Hypothalamus (tissue), 51 donors: ENCODE data around the gene RPS21.
"Not testable (repeated sequence)": the region's sequence is repeated elsewhere in the genome, so short reads cannot be mapped to it uniquely, and the experiment has no call there.

ENCODE experiments used
- DNase-seq, 51 donors: peaks; one replicate each; lab custom pipeline; 2025; lab: John Stamatoyannopoulos, UW

Gene RPS21

DNA sequence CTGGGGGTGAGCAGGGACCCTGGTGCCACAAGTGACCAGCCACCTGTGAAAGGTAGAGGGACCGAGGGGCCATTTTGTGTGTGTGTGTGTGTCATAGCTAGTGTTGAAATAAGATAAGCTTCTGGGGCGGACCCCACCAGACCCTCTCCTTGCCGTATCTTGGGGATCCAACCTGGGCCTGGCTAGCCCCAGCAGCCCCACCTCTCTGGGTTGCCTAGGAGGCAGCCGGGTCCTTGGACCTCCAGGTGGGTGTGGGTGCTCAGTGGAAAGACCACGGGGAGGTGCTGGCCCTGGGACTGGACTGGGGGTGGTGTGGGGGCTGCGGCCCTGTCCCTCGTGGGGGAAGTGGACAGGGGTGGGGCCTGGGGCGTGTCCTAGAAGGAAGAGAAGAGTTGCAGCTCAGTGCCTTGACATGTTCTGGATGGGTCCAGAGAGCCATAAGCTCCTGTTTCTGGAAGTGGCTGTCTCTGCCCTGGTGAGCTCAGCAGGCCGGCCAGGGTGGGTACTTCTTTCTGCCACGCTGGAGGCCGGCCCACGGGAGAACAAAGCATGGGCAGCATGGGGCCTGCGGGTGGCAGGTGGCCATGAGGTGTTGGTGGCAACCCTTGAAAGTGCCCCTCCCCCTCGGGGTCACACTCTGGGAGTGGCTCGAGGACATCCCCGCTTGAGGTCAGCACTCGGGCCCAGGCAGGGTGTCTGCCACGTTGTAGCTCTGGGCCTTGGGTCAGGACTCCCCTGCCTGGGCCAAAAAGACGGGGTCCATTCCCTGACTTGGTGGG is 32.0 kb downstream of the RPS21 start:
- no peak for DNase-seq

DNA sequence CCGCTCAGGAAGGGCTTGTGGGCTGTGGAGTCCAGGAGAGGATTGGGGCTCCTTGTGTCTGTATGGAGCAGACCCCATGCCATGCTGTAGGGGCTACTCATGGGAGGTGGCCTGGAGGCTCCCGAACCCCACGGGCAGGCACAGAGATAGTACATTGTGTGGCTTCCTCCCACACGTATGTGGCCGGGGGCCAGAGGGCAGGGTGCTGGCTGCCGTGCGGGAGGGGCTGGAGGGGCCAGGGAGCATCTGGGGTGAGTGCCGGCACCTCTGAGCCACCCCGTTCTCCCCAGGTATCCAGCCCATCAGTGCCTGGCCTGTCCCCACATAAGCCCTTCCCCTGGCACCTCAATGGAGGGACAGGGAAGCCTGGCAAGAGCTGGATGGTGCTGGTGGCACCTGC is 32.9 kb downstream of the RPS21 start:
- DNase-seq: no peak

DNA sequence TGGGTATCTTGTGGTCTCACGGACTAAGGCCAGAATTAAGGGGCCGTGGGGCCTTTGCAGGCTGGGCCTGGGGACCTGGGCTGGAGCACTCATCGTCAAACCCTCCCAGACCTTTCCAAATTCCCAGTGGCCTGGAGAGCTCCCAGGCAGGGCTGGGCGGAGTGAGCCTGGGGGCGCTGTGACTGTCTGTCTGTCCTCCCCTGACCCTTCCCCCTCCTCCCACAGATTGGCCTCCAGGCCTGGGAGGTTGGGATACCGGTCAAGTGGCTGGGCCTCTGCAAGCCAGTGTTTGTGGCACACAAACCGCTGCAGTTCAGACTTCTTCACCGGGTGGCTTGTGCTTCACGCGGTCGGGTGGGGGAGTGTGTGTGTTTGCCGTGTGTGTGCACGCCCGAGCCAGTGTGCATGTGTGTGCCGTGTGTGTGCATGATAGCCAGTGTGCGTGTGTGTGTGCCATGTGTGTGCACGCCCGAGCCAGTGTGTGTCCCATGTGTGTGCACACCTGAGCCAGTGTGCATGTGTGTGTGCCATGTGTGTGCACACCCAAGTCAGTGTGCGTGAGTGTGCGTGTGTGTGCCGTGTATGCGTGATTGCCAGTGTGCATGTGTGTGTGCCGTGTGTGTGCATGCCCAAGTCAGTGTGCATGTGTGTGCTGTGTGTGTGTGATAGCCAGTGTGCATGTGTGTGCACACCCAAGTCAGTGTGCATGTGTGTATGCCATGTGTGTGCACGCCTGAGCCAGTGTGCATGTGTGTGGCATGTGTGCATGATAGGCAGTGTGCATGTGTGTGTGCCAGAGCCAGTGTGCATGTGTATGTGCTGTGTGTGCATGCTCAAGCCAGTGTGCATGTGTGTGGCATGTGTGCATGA is 34.2 kb downstream of the RPS21 start:
- no peak for DNase-seq

DNA sequence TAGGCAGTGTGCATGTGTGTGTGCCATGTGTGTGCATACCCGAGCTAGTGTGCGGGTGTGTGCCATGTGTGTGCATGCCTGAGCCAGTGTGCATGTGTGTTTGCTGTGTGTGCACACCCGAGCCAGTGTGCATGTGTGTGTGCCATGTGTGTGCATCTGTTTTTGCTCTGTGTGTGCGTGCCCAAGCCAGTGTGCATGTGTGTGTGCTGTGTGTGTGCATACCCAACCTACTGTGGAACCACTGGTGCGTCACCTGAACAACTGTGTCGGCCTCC is 34.8 kb downstream of the RPS21 start:
- no peak for DNase-seq

DNA sequence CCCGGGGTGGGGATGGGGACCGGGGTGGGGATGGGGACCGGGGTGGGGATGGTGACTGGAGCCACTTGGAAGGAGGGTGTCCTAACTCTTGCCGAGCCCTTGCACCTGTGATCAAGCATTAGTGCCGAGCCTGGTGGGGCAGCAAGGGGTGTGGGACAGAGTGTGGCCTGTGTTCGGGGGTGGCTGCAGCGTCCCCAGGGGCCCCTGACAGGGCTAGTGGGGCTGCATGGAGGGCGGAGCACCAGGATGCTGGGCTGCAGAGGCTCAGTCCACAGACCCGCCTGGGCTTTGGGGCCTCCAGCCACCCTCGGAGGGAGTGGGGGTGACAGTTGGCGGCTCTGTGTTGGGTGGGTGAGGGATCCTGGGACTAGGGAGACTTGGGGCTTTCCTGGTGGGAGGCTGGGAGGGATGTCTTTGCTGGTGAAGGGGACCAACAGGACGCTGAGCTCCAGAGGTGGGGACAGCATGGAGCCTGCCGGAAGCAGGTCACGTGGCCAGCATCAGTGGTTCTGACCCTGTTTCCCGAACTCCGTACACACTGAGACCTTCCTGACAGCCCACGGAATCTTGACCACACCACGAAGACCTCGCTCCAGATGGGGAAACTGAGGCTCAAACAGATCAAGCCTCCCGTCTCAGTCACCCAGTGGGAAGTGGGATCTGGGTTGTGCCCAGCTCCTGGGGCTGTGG is 35.9 kb downstream of the RPS21 start:
- no peak for DNase-seq

DNA sequence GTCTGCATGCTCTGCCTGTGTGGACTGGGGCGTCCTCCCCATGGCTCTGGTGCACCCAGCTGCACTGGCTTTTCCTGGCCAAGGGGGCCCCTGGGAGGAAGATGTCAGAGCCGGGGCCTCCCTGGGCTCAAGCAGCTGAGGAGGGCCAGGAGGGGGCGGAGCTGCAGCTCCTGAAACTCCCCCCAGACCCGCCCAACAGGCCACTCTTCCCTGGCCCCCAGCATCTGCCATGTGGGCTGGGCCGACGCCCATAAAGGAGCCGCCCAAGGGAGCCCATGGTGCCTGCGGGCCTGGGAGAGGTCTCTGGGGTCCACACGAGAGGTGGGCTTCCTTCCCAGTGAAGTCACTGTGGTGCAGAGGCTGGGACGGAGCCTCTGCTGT is 36.4 kb downstream of the RPS21 start:
- no peak for DNase-seq

DNA sequence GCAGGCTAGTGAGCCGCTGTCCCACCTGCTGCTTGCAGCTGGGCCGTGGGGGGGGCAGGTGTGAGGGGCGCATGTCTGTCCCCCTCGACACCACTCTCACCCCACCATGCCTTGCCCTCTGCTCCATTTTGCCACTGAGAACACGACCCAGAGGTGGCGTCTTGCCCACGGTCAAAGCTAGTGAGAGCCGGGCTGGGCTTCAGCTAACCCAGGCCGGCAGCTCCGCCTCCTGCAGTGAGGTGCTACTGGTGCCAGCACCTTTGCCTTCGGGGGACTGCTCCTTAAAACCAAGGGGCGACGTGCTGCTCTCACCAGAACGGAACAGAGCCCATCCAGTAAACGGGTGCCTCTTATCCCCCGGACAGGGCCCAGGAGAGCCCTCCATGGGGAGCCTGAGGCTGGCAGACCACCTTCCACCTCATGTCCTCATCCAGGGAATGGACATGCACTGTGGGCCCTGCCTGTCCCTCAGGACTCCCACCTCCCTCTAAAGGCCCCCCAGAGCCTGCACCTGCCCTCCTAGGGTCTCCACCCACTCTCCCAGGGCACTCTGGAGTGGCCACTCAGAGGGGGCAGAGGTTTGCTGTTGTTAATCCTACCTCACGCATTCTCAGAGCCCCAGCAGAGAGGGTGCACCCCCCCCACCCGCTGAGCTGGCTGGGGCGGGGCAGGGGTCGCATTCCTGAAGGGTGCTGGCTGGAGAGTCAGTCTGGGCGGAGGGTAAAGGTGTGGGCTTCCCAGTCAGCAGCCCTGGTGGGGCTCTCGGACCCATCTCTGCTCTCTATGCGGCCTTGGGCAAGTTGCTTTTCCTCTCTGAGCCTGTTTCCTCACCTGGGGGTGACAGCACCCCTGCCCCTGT is 37.6 kb downstream of the RPS21 start:
- no peak for DNase-seq

DNA sequence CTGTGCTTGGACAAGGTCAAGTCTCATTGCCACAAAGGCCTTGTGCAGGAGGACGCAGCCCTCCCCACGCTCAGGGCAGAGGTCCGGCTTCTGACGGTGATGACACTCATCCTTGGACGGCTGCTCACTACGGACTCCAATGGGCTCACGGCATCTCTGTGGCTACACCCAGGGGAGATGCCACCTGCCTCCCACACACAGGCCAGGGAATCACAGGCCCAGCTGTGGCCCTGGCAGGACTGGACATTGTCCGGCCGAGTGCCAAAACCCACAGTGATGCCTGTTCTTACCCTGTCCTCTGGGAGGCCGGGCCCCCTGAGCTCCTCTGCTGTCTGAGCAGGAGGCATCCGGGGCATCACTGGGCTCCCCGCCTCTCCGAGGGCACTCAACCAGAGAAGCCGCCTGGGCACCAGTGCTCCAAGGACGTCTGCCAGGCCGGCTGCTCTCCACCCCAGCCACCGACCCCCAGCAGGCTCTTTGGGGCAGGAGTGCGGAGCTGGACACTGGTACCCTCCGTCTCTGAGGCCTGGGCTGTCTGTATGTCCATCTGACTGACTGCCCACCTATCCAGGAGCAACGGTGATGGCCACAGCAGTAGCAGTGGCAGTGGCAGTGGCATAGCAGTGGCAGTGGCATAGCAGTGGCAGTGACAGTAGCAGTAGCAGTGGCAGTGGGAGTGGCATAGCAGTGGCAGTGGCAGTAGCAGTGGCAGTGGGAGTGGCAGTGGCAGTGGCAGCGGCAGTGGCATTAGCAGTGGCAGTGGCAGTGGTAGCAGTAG is 38.6 kb downstream of the RPS21 start:
- no peak for DNase-seq

DNA sequence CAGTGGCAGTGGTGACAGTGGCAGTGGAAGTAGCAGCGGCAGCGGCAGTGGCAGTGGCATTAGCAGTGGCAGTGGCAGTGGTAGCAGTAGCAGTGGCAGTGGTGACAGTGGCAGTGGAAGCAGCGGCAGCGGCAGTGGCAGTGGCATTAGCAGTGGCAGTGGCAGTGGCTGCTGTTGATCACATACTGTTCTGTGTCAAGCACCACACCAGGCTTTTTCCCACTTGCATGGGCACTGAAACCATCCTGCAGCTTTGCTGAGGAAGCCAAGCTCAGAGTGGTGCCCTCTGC is 39.1 kb downstream of the RPS21 start:
- not testable (repeated sequence) for DNase-seq

DNA sequence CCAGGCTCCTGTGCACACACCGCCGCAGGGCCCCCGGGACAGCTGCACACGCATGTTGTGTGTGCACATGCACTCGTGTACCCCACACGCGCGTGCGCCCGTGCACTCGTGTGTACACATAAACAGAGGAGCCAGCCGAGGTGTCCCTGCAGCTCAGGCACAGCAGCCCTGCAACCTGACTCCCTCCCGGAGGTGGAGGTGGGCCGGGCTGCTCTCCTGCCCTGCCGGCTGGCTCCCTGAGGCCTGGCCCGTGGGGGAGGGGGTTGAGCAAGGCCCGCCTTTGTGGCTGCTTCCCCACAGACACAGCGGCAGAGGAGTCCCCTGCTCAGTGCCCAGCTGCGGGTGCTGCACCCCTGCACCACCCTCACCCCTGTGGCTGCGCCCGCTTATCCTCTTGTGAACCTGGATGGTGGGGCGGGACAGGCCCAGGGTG is 39.8 kb downstream of the RPS21 start:
- DNase-seq: no peak

DNA sequence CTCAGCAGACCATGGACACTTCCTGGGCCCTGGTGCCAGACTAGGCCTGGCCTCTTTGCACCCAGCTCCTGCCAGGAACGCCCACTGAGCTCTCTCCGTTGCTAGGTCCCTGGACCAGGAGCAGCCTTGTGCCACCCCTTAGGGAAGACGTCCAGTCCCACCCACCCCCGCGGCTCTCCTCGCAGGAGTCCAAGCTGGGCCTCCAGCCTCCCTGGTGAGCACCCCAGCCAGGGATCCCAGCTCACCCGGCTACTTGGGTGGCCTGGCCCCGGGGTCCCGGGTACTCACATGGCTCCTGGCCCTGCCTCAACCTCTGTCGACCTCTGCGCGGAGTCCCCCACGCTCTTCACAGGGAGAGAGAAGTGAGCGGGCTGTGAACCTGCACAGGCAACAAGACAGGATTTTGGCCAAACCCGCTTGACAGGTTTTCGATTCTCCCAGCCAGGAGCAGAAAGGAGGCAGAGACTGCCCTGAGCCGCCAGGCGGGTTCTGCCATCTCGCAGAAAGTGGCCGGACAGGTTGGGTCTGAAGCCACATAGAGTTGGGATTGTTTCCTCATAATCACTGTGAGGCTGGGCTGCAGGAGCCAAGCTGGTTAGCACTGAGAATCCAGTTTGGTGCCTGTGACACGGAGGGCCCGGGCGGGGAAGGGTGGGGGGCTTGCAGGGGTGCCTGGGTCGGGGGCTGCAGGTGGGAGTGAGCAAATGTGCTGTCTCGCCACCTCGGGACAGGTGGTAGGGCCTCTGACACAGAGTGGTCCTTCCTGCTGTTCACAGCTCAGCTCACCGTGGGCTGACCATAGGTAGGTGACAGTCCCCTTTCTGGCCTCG is 40.5 kb downstream of the RPS21 start, which contains the start of gene RBBP8NL:
Gene RBBP8NL, minus strand, starts transcription at position 368 of the 830 bp plus-strand sequence. CDS start 7,892 bp downstream, outside the sequence.
- DNase-seq: no peak

DNA sequence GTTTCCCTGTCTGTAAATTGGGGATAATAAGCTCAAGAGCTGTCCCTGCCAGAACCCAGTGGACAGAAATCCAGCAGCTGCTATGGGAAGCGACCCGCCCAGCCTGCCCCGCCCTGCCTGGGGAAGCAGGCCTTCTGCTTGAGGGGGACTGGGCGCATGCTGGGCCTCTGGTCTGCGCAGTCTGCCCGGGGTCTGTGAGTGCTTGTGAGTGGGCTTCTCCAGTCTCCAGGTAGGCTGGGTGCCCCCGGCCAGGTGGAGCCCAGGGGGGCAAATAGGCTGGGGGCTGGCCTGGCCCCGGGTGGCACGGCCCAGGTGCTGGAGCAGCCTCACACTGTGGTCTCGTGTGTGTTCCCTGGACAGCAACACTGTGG is 41.1 kb downstream of the RPS21 start:
- no peak for DNase-seq

DNA sequence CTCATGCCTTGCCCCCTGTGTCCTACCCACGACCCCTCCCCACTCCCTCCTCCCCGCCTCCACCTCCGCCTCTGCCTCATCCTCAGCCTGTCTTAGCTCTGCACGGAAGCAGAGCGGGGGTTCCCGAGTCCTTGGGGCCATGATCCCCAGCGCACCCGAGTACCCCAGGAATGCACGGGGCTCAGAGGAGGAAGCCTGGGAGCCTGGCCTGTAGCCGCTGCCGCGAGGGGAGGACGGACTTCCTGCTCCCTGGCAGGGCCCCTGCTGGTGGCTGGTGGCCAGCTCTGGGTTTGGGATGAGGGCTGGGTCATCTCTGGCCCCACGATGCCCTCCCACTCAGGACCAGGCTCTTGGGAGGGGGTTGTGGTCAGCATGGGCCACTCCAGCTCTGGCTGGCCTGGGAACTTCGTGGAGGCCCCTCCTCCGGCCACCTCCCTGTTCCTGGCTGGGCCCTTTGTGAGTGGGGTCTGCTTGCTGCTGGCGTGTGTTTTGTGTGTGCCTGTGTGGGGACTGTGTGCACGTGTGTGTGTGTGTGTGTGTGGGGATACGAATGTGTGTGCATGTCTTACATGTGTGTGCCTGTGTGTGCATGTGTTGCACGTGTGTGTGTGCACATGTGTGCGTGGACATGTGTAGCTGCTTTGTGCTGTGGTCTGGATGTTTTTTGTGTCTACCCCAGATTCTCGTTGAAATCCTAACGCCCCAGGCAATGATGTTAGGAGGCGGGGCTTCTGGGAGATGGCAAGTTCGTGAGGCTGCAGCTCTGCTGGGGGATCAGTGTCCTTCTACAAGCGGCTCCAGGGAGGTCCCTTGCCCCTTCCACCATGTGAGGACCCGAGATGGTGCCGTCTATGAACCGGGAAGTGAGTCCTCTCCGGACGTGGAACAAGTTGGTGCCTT is 41.7 kb downstream of the RPS21 start:
- no peak for DNase-seq

DNA sequence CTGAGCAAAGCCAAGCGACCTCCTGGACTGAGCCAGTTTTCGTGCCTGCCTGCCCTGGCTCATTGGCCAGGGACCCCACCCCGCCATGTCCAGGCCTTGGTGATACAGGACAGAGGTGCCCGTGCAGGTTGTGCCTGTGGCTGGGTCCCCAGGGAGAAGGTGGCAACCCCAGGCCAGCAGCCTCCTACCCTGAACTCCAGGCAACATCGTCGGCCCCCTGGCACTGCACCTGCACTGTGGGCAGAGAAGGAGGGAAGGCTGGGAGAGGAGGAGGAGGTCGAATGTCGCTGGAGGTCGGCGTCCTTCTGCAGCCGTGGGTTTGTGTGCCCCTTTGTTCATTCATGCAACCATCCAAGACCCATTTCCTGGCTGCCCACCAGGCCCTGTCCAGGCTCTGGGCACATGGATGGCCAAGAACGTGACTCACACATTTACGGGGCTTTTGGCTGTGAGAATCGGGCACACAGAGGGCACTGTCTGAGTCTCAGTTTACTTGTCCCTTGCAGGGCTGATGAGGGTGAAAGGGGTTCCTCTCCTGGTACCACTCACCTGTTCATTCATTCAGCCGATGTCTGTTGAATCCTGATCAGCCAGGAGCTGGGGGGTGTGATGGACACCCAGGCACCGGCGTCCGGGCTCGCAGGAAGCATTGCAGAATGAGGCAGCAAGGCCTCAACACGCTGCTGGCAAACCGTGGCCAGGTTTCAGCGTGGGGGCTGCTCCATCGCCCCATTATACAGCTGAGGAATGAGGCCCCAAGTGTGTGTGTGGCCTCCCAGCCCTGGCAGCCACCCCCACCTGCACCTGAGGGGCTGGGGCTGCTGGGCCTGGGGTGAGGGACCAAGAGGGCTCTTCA is 42.8 kb downstream of the RPS21 start:
- no peak for DNase-seq

DNA sequence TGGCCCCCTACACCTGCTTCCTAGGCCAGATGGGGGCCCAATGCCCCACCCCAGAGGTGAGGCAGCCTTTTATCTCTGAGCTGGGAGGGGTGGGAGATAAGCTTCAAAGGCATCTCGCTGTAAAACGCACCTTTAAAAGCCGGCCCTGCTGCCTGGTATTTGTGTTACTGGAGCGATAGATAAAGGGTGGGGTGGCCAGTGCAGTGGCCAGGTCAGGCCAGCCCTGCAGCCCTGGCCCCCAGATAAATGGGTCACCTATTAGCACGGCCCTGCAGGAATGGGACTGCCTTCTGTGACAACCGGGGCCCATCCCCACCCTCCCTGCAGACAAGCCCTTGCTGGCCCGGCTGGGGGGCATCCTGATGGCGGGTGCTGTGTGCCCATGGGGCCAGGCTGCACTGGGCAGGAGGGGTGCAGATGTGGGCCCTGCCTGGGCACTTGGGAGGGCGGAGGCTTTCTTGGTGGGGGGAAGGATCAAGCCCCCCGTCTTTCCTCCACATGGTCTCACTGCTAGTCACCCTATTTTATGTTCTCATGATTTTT is 43.5 kb downstream of the RPS21 start:
- no peak for DNase-seq

DNA sequence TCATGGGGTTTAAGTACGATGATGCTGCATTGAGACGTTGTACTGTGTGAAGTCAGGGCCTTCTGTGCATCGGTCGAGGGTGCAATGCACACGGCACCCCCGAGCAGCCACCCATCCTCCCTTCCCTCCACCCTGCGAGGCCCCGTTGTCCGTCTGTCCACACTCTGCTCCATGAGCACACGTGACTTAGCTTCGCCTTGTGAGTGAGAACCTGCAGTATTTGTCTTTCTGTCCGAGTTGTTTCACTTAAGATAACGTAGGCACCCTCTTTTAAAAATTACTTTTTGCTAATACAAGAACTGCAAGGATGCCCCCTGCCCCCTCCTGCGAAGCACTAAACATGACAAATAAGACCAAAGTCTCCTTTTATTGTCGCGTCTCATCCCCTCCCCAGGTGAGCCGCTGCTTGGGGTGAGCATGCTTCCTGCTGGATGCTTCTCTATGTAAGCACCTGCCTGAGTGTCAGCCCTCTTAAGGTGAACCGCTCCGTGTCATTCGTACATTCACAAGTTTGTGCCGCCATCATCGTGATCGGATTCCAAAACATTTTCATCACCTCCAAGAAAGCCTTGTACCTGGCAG is 44.1 kb downstream of the RPS21 start:
- no peak for DNase-seq
